Right renal pelvis (tissue), 4 donors: ENCODE measurements around the gene SOX6. TPM values are rescaled to one million over a fixed set of nuclear protein-coding genes. Genes with fewer than 3 reads are reported as not detected.

ENCODE experiments used
- DNase-seq, 4 donors: peaks; one replicate each; pipeline ENCODE4 v3.0.0-alpha.2; 2013; ENCODE audit warnings: low read depth in 4 of 4, low spot score in 3 of 4, missing footprints in 1 of 4
- polyA plus RNA-seq, 4 donors: library from polyadenylated mRNA; unstranded; fragments of 120-200 nt; gene quantifications; one replicate each; pipeline ENCODE4 v1.2.1, GENCODE V29; 2013; ENCODE audit not compliant: insufficient read length in 4 of 4

Gene SOX6
- polyA plus RNA-seq, 4 donors = 18.4 to 23.1 (median 21.3) TPM

GRCh38 chr11:16114978-16115871 is 241.1 kb downstream of the SOX6 start:
- DNase-seq = no peak

GRCh38 chr11:16114431-16114830 is 241.9 kb downstream of the SOX6 start:
- DNase-seq = no peak

- DNase-seq = peak in 1 of 4 donors; percentile 9
Measured at GRCh38 chr11:16111690-16112089, 244.7 kb downstream of the SOX6 start.

- DNase-seq = no peak
Measured at GRCh38 chr11:16110886-16111285, 245.5 kb downstream of the SOX6 start.

GRCh38 chr11:16099343-16099900 is 256.9 kb downstream of the SOX6 start:
- no peak for DNase-seq

- no peak for DNase-seq
Measured at GRCh38 chr11:16098526-16099205, 257.7 kb downstream of the SOX6 start.

- DNase-seq = no peak
Measured at GRCh38 chr11:16097543-16097942, 258.8 kb downstream of the SOX6 start.

- DNase-seq = no peak
Measured at GRCh38 chr11:16096336-16096735, 260.0 kb downstream of the SOX6 start.

GRCh38 chr11:16095756-16096155 is 260.6 kb downstream of the SOX6 start:
- DNase-seq = no peak

GRCh38 chr11:16093889-16094653 is 262.3 kb downstream of the SOX6 start:
- DNase-seq = no peak

- no peak for DNase-seq
Measured at GRCh38 chr11:16091862-16092261, 264.5 kb downstream of the SOX6 start.

GRCh38 chr11:16089481-16089880 is 266.9 kb downstream of the SOX6 start:
- no peak for DNase-seq

GRCh38 chr11:16088774-16089173 is 267.6 kb downstream of the SOX6 start:
- DNase-seq = no peak

GRCh38 chr11:16087886-16088285 is 268.5 kb downstream of the SOX6 start:
- no peak for DNase-seq

- DNase-seq = peak in 1 of 4 donors; percentile 5
Measured at GRCh38 chr11:16086229-16086819, 270.0 kb downstream of the SOX6 start.

GRCh38 chr11:16082095-16083055 is 274.0 kb downstream of the SOX6 start:
- DNase-seq = no peak

GRCh38 chr11:16081382-16082094 is 274.8 kb downstream of the SOX6 start:
- DNase-seq = no peak

GRCh38 chr11:16080688-16081381 is 275.5 kb downstream of the SOX6 start:
- no peak for DNase-seq
